Subcutaneous abdominal adipose tissue (tissue), 5 donors: Measurements from ENCODE around the gene ZBTB47.

Source experiments
- H3K27ac ChIP-seq: one replicate; pipeline ENCODE4 v1.7.0; 2013; ENCODE audit warnings: low read depth, mild to moderate bottlenecking, inconsistent platforms, low read length, moderate library complexity
- H3K27me3 ChIP-seq, 5 donors: one replicate each; pipeline ENCODE4 v1.7.0; 2013; ENCODE audit warnings: low read length in 5 of 5, inconsistent platforms in 1 of 5; ENCODE audit not compliant: control insufficient read depth in 5 of 5, insufficient read depth in 4 of 5
- H3K36me3 ChIP-seq, 5 donors: one replicate each; pipeline ENCODE4 v1.7.0; 2013; ENCODE audit warnings: low read length in 5 of 5; ENCODE audit not compliant: control insufficient read depth in 5 of 5, insufficient read depth in 5 of 5
- H3K4me1 ChIP-seq, 5 donors: one replicate each; pipeline ENCODE4 v1.7.0; 2013; ENCODE audit warnings: low read length in 5 of 5, mild to moderate bottlenecking in 3 of 5, moderate library complexity in 1 of 5; ENCODE audit not compliant: control insufficient read depth in 5 of 5, insufficient read depth in 5 of 5
- H3K4me3 ChIP-seq, 5 donors: one replicate each; pipeline ENCODE4 v1.7.0; 2013; ENCODE audit warnings: low read length in 5 of 5, low read depth in 1 of 5
- H3K9ac ChIP-seq, 5 donors: one replicate each; pipeline ENCODE4 v1.7.0; 2013; ENCODE audit warnings: low read length in 5 of 5, mild to moderate bottlenecking in 4 of 5, moderate library complexity in 3 of 5
- H3K9me3 ChIP-seq, 5 donors: one replicate each; pipeline ENCODE4 v1.7.0; 2013; ENCODE audit warnings: low read length in 5 of 5; ENCODE audit not compliant: control insufficient read depth in 5 of 5
- donor health status: healthy.
- donor health status: healthy.
- donor health status: healthy.
- donor health status: healthy.
- donor health status: healthy.

The ZBTB47 gene

GRCh38 chr3:42635111-42635510 is 18.4 kb upstream of the ZBTB47 start:
- H3K27me3 ChIP-seq: no peaks in the 10 kb centered on the region
- H3K4me3 ChIP-seq: no peak overlapping the region
- H3K27ac ChIP-seq: no peak overlapping the region
- peaks cover 81 to 98% (median 88%) of the 10 kb centered on the region in 5 donors for H3K36me3 ChIP-seq
- H3K9ac ChIP-seq: no peak overlapping the region
- peaks cover 0 to 7% (median 0%) of the 10 kb centered on the region in 5 donors for H3K4me1 ChIP-seq
- H3K9me3 ChIP-seq: no peaks in the 10 kb centered on the region

GRCh38 chr3:42637001-42637400 is 16.5 kb upstream of the ZBTB47 start:
- peaks cover 67 to 92% (median 79%) of the 10 kb centered on the region in 5 donors for H3K36me3 ChIP-seq
- H3K27me3 ChIP-seq: no peaks in the 10 kb centered on the region
- H3K9ac ChIP-seq: no peak overlapping the region
- peaks cover 0 to 7% (median 0%) of the 10 kb centered on the region in 5 donors for H3K4me1 ChIP-seq
- no peak overlapping the region for H3K4me3 ChIP-seq
- no peaks in the 10 kb centered on the region for H3K9me3 ChIP-seq
- no peak overlapping the region for H3K27ac ChIP-seq

- no peak overlapping the region for H3K4me3 ChIP-seq
- no peak overlapping the region for H3K27ac ChIP-seq
- H3K9me3 ChIP-seq: no peaks in the 10 kb centered on the region
- H3K36me3 ChIP-seq: peaks cover 69 to 92% (median 79%) of the 10 kb centered on the region in 5 donors
- H3K27me3 ChIP-seq: no peaks in the 10 kb centered on the region
- peaks cover 0 to 7% (median 0%) of the 10 kb centered on the region in 5 donors for H3K4me1 ChIP-seq
- peak overlapping the region in 1 of 5 donors; percentile 40 for H3K9ac ChIP-seq
Measured at GRCh38 chr3:42638339-42638842, 15.1 kb upstream of the ZBTB47 start.

- no peak overlapping the region for H3K27ac ChIP-seq
Measured at GRCh38 chr3:42639192-42639591, 14.3 kb upstream of the ZBTB47 start.

GRCh38 chr3:42640129-42640528 is 13.4 kb upstream of the ZBTB47 start:
- no peak overlapping the region for H3K9ac ChIP-seq
- H3K27ac ChIP-seq: no peak overlapping the region
- peaks cover 60 to 92% (median 81%) of the 10 kb centered on the region in 5 donors for H3K36me3 ChIP-seq
- no peak overlapping the region for H3K4me3 ChIP-seq
- H3K9me3 ChIP-seq: no peaks in the 10 kb centered on the region
- peaks cover 0 to 7% (median 0%) of the 10 kb centered on the region in 5 donors for H3K4me1 ChIP-seq
- H3K27me3 ChIP-seq: no peaks in the 10 kb centered on the region

More at GRCh38 chr3:42639192-42639591, 14.3 kb upstream of the ZBTB47 start:
- Histone ChIP-seq H3K9me3 (no peaks in the 10 kb centered on the region), H3K4me3 (no peak overlapping the region), H3K4me1 (peaks cover 0 to 7% (median 0%) of the 10 kb centered on the region in 5 donors), H3K27me3 (no peaks in the 10 kb centered on the region), H3K9ac (peak overlapping the region in 1 of 5 donors; percentile 40), H3K36me3 (peaks cover 67 to 92% (median 79%) of the 10 kb centered on the region in 5 donors)

GRCh38 chr3:42640771-42641370 is 12.6 kb upstream of the ZBTB47 start:
- Histone ChIP-seq H3K27ac (no peak overlapping the region), H3K27me3 (no peaks in the 10 kb centered on the region), H3K4me1 (peaks cover 0 to 7% (median 0%) of the 10 kb centered on the region in 5 donors), H3K36me3 (peaks cover 57 to 92% (median 83%) of the 10 kb centered on the region in 5 donors), H3K9ac (no peak overlapping the region), H3K4me3 (no peak overlapping the region), H3K9me3 (no peaks in the 10 kb centered on the region)

GRCh38 chr3:42647821-42648459 is 5.6 kb upstream of the ZBTB47 start:
- H3K27me3 ChIP-seq: no peaks in the 10 kb centered on the region
- H3K9me3 ChIP-seq: no peaks in the 10 kb centered on the region
- H3K27ac ChIP-seq: no peak overlapping the region
- H3K36me3 ChIP-seq: peaks cover 26 to 75% (median 55%) of the 10 kb centered on the region in 5 donors
- H3K4me1 ChIP-seq: peaks cover 0 to 17% (median 16%) of the 10 kb centered on the region in 5 donors
- H3K9ac ChIP-seq: no peak overlapping the region
- H3K4me3 ChIP-seq: no peak overlapping the region

- no peak overlapping the region for H3K27ac ChIP-seq
- H3K4me1 ChIP-seq: peaks cover 3 to 28% (median 26%) of the 10 kb centered on the region in 5 donors
- peaks cover 19 to 64% (median 44%) of the 10 kb centered on the region in 5 donors for H3K36me3 ChIP-seq
- no peaks in the 10 kb centered on the region for H3K27me3 ChIP-seq
- H3K9ac ChIP-seq: no peak overlapping the region
- H3K4me3 ChIP-seq: no peak overlapping the region
- H3K9me3 ChIP-seq: no peaks in the 10 kb centered on the region
Measured at GRCh38 chr3:42649006-42649405, 4.5 kb upstream of the ZBTB47 start.

- H3K36me3 ChIP-seq: peaks cover 15 to 56% (median 36%) of the 10 kb centered on the region in 5 donors
- H3K4me3 ChIP-seq: no peak overlapping the region
- H3K4me1 ChIP-seq: peaks cover 3 to 30% (median 27%) of the 10 kb centered on the region in 5 donors
- no peaks in the 10 kb centered on the region for H3K27me3 ChIP-seq
- H3K27ac ChIP-seq: no peak overlapping the region
- no peaks in the 10 kb centered on the region for H3K9me3 ChIP-seq
- no peak overlapping the region for H3K9ac ChIP-seq
Measured at GRCh38 chr3:42649783-42650182, 3.7 kb upstream of the ZBTB47 start.
